NOMO-1 (cell line): ENCODE results near the gene GNG12.

Source experiments
- DNase-seq, 2 experiments: peaks; one replicate each; lab custom pipeline; 2025; ENCODE audit not compliant: unreplicated experiment in 2 of 2; lab: John Stamatoyannopoulos, UW

GNG12 gene

DNA sequence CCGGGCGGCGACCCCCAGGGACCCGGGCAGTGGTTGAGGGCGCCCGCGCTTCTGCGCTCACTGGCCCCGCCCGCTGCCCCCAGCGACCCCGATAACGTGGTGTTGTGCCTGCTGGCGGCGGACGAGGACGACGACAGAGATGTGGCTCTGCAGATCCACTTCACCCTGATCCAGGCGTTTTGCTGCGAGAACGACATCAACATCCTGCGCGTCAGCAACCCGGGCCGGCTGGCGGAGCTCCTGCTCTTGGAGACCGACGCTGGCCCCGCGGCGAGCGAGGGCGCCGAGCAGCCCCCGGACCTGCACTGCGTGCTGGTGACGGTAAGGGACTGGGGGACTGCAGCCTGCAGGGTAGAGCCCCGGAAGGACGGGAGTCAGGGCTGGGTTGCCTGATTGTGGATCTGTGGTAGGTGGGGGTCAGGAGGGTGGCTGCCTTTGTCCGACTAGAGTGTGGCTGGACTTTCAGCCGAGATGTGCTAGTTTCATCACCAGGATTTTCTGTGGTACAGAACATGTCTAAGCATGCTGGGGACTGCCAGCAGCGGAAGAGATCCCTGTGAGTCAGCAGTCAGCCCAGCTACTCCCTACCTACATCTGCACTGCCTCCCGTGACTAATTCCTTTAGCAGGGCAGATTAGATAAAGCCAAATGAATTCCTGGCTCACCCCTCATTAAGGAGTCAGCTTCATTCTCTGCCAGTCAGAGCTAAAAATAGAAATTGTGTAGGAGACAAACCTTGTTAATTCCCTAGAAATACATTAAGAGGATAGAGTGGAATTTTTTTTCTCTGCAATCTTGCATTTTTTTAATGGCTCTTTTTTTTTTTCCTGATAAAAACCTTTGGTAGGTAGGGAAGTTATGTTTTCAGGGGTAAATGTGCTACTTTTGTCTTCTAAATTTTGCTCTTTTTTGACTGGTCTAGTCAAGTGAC lies 146.7 kb downstream of the GNG12 start:
- DNase-seq, result peak; percentile 65 to 88

DNA sequence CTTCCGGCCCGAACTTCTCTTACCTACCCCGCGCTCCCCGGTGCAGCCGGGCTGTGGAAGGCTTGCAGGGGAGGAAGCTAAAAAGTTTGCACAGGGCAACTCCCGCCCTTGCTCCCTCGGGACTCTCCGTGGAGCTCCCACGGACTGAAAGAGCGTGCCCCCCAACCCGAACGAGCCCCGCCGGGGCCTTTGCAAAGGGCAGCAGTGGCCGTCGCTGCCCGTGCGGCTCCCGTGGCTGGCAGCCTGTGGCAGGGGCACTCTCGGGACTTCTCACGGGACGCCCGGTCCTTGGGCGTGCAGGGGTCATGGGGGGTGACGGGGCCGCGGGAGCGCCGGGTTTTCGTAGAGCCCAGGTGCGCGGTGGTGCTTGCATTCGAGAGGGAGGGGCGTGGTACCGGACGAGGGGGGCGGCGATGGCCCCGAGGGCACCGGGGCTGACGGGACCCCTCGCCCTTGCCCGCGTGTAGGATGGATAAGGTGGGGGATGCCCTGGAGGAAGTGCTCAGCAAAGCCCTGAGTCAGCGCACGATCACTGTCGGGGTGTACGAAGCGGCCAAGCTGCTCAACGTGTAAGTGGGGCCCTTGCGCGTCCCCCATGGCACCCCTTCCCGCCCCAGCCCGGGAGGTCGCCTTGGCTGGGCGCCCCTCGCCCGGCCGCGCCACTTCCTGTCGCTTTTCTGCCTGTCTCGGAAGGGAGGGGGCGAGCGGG lies 147.6 kb downstream of the GNG12 start:
- DNase-seq, result peak; percentile 15 to 35

DNA sequence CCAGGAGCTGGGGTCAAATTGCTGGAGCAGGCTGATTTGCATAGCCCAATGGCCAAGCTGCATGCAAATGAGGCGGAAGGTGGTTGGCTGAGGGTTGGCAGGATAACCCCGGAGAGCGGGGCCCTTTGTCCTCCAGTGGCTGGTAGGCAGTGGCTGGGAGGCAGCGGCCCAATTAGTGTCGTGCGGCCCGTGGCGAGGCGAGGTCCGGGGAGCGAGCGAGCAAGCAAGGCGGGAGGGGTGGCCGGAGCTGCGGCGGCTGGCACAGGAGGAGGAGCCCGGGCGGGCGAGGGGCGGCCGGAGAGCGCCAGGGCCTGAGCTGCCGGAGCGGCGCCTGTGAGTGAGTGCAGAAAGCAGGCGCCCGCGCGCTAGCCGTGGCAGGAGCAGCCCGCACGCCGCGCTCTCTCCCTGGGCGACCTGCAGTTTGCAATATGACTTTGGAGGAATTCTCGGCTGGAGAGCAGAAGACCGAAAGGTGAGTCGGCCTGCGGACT lies 148.2 kb downstream of the GNG12 start, which contains the start of gene GADD45A:
Gene GADD45A, plus strand, starts transcription at position 135 of the 491 bp plus-strand sequence. Its CDS starts 294 bp downstream, at position 429.
- peak; percentile 98 to 99 for DNase-seq

DNA sequence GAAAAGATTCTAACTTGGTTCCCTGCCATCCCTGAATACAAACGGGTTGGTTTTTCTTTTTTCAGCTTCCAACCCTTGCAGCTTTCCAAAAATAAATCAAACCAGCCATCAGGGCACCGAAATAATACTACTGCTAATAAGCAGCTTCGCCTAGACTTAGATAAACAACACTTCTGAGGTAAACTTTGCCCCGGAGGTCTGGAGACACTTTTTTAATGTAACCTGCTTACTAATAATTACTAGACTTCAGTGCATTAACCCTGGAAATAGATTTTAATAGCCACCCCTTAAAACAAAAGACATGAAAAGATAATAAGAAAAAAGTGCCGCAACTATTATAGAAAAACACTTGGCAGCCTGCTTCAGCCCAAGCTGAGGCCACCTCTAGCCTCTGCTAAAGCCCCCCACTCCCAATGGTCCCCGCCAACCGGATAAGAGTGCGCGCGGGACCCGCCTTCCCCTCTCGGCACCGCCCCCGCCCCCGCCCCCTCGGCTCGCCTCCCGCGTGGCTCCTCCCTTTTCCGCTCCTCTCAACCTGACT lies 148.7 kb downstream of the GNG12 start:
- no peak for DNase-seq

DNA sequence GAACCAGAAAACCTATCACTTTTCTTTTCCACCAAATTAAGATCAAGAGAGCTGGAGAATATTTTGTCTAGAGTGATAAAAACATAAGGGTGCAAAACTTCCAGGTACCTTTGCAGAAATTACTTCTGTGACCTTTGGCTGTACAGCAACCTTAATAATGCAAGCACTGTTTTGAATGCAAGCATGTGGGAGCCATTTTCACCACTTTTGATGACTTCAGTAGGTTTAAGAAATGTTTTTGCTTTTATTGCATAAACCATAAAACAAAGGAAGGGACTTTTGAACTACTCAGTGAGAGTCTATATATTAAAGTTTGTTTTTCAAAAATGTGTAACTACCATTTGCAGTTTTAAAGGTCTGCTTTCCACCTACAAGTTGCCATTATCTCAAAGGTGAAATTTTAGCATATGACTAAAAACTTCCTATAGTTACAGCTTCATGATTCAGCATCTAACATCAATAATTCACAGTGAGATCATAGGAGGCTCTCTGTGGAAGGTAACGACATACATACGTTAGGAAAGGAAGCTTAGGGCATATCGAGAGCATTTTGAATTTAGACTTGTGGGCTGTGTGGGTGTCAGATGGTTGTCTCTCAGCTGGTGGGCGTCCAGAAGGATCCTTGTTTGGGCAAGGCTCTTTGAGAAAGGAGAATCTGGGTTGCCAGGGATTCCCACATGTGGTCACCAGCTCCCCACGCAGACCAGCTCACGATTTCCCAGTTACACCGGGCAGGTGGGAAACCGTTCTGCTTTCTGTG lies 149.3 kb downstream of the GNG12 start:
- peak in 1 of 2 experiments; percentile 3 for DNase-seq

DNA sequence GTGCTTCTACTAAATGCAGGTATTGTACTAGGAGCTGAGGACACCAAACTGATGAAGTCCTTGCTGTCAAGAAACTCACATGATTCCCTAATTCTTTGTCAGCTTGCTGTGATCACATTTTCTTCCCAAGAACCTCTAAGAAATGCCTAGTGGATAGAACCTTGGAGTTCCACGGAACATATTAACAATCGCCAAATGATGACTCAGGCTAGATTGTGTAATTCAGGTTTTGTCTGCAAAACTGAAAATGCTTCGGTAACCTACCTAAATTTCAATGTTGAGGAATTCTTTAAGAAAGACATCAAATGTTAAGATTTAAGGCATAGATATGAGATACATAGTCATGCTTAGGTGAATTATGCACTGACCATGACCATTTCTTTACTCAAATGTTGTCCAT lies 150.0 kb downstream of the GNG12 start:
- DNase-seq, result peak in 1 of 2 experiments; percentile 16

DNA sequence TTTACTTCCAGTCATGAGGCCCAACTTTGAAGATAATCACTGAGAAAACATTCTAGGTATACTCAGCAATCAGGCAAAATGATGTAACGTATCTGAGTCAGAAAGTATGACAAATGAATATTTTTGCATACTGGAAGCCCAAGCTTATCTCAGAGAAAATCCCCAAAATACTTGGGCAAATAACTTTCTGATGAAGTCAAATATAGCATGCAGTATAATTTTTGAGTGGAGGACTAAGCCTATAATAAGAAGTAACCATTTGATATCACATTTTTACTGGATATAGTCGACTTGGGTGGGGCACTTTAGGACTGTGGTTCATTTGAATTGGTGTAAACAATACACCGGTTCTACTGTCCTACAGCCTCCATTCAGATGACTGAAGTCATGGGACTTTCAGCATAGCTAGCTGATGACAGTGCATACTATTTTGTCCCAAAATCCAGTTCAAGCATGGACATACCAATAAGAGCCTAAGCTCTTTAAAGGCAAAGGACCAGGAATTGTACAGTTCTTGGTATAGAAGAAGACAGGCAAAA lies 150.5 kb downstream of the GNG12 start:
- peak; percentile 6 to 10 for DNase-seq

DNA sequence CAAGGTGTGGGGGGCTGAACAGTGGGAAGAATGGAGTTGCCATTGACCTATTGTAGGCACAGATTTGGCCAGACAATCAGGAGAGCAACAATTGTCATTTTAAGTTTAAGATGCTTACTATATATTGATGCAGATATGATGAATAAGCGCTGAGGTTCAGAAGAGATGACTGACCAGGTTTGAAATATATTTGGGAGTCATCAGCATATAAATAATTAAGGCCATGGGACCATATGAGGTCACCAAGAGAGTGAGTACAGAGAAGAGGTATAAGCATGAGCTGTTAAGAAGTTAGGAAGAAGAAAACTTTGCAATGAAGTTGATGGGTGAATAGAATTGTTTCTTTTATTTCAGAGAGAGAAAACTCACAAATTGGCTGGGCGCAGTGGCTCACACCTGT lies 152.8 kb downstream of the GNG12 start:
- DNase-seq, result no peak

DNA sequence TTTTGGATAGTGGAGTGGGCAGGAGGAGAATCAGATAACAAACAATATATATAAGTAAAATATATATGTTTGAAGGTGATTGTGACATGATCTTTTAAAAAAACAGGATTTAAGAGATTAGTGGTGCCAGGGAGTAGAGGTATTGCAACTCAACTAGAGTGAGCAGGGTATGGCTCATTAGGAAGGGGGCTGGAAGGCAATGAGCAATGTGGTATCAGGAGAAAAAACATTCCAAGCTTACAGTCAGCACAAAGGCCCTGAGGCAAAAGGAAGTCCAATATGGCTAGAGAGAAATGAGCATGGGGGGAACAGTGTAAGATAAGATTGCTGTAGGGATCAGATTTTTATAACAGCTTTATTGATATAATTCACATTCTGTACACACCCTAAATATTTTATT lies 153.6 kb downstream of the GNG12 start:
- no peak for DNase-seq

DNA sequence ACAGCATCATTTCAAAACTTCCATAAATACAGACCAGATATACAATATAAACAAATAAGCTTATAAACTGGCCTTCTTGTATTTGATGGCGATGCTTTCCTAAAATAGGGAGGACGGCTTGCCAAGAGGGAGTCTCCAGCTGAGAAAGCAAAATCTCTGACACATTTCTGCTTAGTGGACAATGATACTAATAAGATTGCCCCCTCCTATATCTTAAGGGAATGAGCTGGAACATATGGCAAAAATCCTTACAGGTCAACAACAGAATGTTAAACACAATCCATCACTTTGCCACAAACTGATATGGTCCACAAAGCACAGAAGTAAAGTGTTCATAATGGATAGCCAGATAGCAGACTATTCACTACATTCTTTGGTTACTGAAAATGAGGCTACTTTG lies 155.3 kb downstream of the GNG12 start:
- no peak for DNase-seq

DNA sequence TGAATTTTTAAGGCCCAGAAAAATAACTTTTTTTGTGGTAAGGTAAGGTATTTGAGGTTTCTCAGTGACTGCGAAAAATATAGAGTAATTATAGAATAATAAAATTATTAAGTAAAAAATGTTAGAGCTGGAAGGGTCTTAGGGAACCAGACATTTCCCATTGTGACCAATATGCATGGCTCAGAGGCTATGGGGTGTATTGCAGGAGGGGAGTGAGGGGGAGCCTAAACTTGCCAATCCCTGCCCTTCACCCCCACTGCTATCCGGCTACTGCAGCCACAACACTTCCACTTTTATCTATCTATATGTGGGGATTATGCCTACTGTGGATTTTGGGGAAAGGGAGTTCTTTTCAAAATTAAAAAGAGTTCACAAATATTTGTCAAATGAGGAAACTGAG lies 155.9 kb downstream of the GNG12 start:
- no peak for DNase-seq

DNA sequence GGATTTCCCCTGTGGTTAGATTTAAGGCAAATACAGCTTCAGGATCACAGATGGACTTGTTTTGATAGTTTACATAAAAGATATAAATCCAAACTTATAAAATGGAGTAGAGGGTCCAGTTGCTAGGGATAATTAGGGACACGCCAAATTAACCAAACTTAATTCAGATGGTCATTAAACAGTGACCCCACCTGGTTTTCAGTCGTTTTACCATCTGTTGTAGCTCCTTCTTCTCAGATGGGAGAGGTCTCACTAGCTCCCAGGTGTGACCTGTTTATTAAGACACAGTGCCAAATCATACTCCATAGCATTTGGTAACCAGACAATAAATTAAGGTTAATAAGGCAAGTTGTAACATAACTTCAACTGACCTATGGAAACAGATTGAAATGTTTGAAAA lies 156.3 kb downstream of the GNG12 start:
- DNase-seq, result no peak

DNA sequence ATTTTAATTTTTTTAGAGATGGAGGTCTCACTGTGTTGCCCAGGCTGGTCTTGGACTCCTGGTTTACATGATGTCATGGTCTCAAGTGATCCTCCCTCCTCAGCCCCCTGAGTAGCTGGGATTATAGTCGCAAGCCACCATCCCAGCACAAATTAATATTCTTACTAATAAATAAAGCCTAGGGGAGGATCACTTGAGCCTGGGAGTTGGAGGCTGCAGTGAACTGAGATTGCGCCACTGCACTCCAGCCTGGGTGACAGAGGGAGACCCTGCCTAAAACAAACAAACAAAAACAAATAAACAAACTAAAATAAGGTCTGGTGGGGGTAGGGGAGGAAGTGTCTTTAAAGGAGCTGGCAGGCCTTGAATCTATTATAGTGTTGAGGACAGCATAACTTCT lies 157.0 kb downstream of the GNG12 start:
- DNase-seq, result no peak

DNA sequence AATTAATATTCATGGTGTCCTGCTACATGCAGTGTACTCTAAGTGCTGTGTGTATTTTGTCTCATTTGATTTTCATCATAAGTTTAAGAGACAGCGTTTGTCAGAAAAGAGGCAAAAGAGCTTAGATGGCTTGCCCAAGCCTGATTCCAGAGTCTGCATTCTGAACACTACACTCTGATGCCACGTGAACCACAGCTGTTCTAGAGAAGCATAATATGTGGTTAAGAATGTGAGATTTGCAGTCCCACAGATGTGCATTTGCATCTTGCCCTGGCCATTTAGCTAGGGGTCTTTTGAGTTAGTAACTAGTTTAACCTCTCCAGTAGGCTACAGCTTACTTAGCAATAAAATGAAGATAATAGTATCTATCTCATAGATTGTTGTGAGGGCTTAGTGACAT lies 157.5 kb downstream of the GNG12 start:
- no peak for DNase-seq

DNA sequence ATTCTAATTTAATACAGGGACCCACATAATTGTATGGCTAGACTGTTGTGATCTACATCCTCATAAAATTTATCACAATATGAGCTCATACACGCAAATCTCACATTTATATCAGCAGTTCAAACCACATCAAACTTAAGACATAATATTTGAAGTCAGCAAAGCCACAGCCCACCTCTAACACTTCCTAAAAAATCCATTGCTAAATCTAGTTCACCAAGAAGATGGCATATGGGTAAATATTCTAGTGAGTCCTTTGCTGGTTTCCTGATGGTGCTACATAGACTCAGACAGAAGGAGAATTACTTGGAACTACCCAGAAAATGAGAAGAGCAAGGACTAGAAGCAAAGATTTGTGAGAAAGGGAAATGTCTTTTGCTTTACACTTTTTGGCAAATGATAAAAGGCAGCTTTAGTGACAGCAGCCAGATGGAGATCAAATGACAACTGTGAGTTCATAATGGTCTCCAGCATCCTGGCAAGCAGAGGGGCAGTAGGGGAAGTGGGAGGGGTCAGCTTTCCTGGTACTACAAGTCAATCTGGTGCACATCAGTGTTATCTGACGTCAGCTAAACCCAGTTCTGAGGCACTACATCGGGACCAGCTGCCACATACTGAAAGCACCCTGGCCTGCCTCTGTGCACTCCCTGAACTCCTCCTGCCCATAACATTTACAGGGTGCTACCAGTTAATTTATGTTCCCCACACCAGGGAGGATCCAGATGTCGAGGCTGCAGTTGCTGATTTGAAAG lies 158.8 kb downstream of the GNG12 start:
- no peak for DNase-seq

DNA sequence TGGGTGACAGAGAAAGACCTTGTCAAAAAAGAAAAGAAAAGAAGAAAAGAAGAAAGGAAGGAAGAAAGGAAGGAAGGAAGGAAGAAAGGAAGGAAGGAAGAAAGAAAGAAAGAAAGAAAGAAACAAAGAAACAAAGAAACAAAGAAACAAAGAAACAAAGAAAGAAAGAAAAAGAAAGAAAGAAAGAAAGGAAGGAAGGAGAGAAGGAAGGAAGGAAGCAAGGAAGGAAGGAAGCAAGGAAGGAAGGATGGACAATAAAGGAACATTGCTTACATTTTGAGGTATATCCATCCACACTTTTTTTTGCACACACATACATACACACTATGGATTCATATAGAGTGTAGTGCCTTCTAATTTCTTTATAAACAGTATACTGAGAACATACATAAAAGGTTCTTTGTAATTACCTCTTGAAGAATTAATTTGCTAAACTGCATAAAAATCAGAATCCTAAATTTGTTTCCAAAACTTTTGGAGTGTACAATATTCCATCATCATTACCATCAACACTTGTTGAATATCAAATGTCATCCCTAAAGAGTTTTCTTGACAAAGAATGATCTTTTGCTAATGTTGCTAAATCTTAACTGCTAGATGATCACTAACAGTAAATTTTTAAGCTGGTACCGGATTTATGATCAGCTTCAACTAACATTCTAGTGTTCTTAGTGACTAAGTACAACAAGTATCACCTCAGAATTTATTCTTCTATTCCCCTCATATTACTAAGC lies 159.6 kb downstream of the GNG12 start:
- no peak for DNase-seq

DNA sequence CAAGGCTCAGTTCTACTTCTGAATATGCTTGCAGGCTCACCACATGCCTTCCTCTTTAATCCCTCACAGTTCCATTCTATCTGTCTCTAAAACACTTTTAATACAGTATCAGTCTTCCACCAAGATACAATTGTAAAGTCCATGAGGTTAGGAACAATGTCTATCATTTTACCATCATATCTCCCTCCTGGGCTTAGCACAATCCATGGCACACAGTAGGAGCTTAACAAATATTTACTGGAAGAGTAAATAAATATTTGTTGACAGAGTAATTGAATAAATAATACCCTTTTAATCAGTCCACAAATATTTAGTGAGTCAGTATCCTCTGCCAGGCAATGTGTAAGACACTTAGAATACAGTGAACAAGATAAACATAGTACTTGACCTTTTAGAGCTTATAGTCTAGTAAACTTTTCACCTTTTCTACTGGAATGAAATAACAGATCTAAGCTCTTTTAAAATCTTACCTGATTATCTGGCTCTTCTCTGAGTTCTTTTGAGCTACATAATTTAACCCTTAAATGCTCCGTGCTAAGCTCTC lies 160.9 kb downstream of the GNG12 start:
- DNase-seq, result no peak

DNA sequence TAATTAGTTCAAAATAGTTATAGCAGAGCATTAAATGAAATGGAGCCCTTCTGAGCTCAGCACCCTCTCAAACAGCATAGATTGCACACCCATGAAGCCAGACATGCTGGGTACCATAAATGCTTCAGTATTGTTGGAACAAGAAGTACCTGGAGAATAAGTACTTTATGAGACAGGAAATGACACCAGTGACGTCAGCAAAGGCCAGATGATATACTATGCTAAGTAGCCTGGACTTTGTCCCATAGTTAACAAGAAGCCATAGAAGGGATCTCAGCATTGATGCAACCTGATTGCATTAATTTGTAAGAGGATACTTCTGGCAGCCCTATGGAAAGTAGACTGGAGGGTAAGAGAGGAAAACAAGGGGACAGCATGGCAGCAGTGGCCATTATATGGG lies 164.6 kb downstream of the GNG12 start:
- DNase-seq, result no peak

DNA sequence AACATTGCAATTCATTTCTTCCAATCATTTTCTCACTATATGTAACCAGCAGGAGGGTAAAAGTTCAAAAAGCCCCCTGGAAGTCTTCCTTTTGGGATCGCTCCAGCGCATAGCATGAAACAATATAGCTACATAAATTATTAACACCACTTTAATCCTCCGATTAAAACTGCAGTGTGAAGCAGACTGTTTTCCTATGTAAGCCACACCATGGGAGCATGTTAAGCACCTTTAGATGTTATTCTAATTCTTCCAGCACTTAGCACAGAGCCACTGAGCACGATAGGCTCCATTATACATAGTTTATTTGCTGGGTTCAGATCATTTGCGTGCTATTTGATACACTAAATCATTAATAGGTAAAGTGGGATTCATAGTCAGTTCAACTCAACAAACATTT lies 166.6 kb downstream of the GNG12 start:
- no peak for DNase-seq
